H9 (cell line): Measurements from ENCODE around the gene RRP12. TPM values are rescaled to one million over a fixed set of nuclear protein-coding genes. Genes with fewer than 3 reads are reported as not detected.

Source experiments
- DNase-seq: peaks from one replicate; pipeline ENCODE4 v3.0.0-alpha.2; 2017
- H2AFZ ChIP-seq: one replicate; pipeline ENCODE4 v1.6.1; 2013; ENCODE audit warnings: mild to moderate bottlenecking, low read length, control low read depth, moderate library complexity
- H2AK5ac ChIP-seq: 2 replicates; pipeline ENCODE4 v1.6.1; 2013; ENCODE audit warnings: low read length, control low read depth, mixed read lengths; ENCODE audit not compliant: insufficient read length
- H2BK120ac ChIP-seq: one replicate; pipeline ENCODE4 v1.6.1; 2013; ENCODE audit warnings: low read depth, mild to moderate bottlenecking, low read length, control low read depth, inconsistent platforms; ENCODE audit not compliant: poor library complexity, severe bottlenecking
- H2BK12ac ChIP-seq: 2 replicates; pipeline ENCODE4 v1.6.1; 2013; ENCODE audit warnings: low read length, control low read depth, mixed read lengths, low read depth; ENCODE audit not compliant: insufficient read length
- H2BK15ac ChIP-seq: 2 replicates; pipeline ENCODE4 v1.6.1; 2013; ENCODE audit warnings: low read depth, low read length, control low read depth
- H2BK20ac ChIP-seq: one replicate; pipeline ENCODE4 v1.6.1; 2013; ENCODE audit warnings: low read depth, mild to moderate bottlenecking, low read length, control low read depth, inconsistent platforms; ENCODE audit not compliant: poor library complexity, severe bottlenecking
- H2BK5ac ChIP-seq: 2 replicates; pipeline ENCODE4 v1.6.1; 2013; ENCODE audit warnings: low read length, control low read depth, mixed read lengths; ENCODE audit not compliant: insufficient read length
- H3K14ac ChIP-seq: 2 replicates; pipeline ENCODE4 v1.6.1; 2013; ENCODE audit warnings: low read length, control low read depth; ENCODE audit not compliant: insufficient read depth
- H3K18ac ChIP-seq: 2 replicates; pipeline ENCODE4 v1.6.1; 2013; ENCODE audit warnings: low read depth, mild to moderate bottlenecking, mixed read lengths, low read length, control low read depth; ENCODE audit not compliant: insufficient read length
- H3K23ac ChIP-seq: 2 replicates; pipeline ENCODE4 v1.6.1; 2013; ENCODE audit warnings: low read length, control low read depth, mixed read lengths, low read depth; ENCODE audit not compliant: insufficient read length
- H3K23me2 ChIP-seq: 2 replicates; pipeline ENCODE4 v1.6.1; 2013; ENCODE audit warnings: low read depth, mild to moderate bottlenecking, mixed read lengths, low read length, control low read depth; ENCODE audit not compliant: insufficient read length, poor library complexity, severe bottlenecking
- H3K27ac ChIP-seq: 2 replicates; pipeline ENCODE4 v1.5.1; 2013; ENCODE audit warnings: low read length, control low read depth, mixed read lengths, low read depth; ENCODE audit not compliant: insufficient read length
- H3K27me3 ChIP-seq: 2 replicates; pipeline ENCODE4 v1.6.1; 2013; ENCODE audit warnings: low read length, control low read depth, inconsistent platforms; ENCODE audit not compliant: insufficient read depth
- H3K4ac ChIP-seq: 2 replicates; pipeline ENCODE4 v1.6.1; 2013; ENCODE audit warnings: low read depth, mild to moderate bottlenecking, control low read depth, inconsistent platforms, low read length, moderate library complexity
- H3K4me1 ChIP-seq: 2 replicates; pipeline ENCODE4 v1.6.1; 2013; ENCODE audit warnings: low read length, control low read depth, inconsistent platforms; ENCODE audit not compliant: insufficient read depth
- H3K4me2 ChIP-seq: 2 replicates; pipeline ENCODE4 v1.6.1; 2013; ENCODE audit warnings: low read length, control low read depth, mixed read lengths; ENCODE audit not compliant: insufficient read length, insufficient read depth
- H3K56ac ChIP-seq: 2 replicates; pipeline ENCODE4 v1.6.1; 2013; ENCODE audit warnings: low read depth, mild to moderate bottlenecking, mixed read lengths, low read length, control low read depth; ENCODE audit not compliant: insufficient read length
- H3K79me1 ChIP-seq: 2 replicates; pipeline ENCODE4 v1.6.1; 2013; ENCODE audit warnings: low read depth, mild to moderate bottlenecking, moderate library complexity, low read length, control low read depth, inconsistent platforms; ENCODE audit not compliant: insufficient read depth, poor library complexity, severe bottlenecking
- H3K79me2 ChIP-seq: 2 replicates; pipeline ENCODE4 v1.6.1; 2013; ENCODE audit warnings: low read length, control low read depth, inconsistent platforms; ENCODE audit not compliant: insufficient read depth
- H3K9ac ChIP-seq: 2 replicates; pipeline ENCODE4 v1.6.1; 2013; ENCODE audit warnings: low read length, control low read depth, mixed read lengths; ENCODE audit not compliant: insufficient read length; ENCODE audit errors: extremely low read depth
- H3K9me3 ChIP-seq: one replicate; pipeline ENCODE4 v1.6.1; 2013; ENCODE audit warnings: low read depth, low read length, inconsistent platforms; ENCODE audit not compliant: control insufficient read depth
- H3T11ph ChIP-seq: one replicate; pipeline ENCODE4 v1.6.1; 2013; ENCODE audit warnings: mild to moderate bottlenecking, low read length, control low read depth, inconsistent platforms
- H4K20me1 ChIP-seq: one replicate; pipeline ENCODE4 v1.6.1; 2013; ENCODE audit not compliant: control insufficient read depth, insufficient read length, insufficient read depth
- H4K5ac ChIP-seq: 2 replicates; pipeline ENCODE4 v1.6.1; 2013; ENCODE audit warnings: low read depth, mild to moderate bottlenecking, mixed read lengths, low read length, control low read depth; ENCODE audit not compliant: insufficient read length
- H4K8ac ChIP-seq: replicated peaks from 2 replicates; pipeline ENCODE4 v1.6.1; 2013; ENCODE audit warnings: low read length, control low read depth, mixed read lengths, low read depth; ENCODE audit not compliant: insufficient read length
- H4K91ac ChIP-seq: 2 replicates; pipeline ENCODE4 v1.6.1; 2013; ENCODE audit warnings: low read depth, mild to moderate bottlenecking, moderate library complexity, mixed read lengths, low read length, control low read depth; ENCODE audit not compliant: insufficient read length
- H3K27ac Mint-ChIP-seq, 3 experiments: 2 replicates in 2 of 3; 3 replicates in 1 of 3; pipeline ENCODE4 v1.8.0; 2020 to 2021; ENCODE audit warnings: mixed read lengths in 3 of 3, mild to moderate bottlenecking in 1 of 3, moderate library complexity in 1 of 3
- H3K27me3 Mint-ChIP-seq: 2 replicates; pipeline ENCODE4 v1.8.0; 2021; ENCODE audit warnings: low read depth, mild to moderate bottlenecking, moderate library complexity, mixed read lengths
- H3K36me3 Mint-ChIP-seq, 3 experiments: 2 replicates in 2 of 3; 3 replicates in 1 of 3; pipeline ENCODE4 v1.8.0; 2020 to 2021; ENCODE audit warnings: low read depth in 3 of 3, mixed read lengths in 3 of 3; ENCODE audit not compliant: insufficient read depth in 1 of 3
- H3K4me1 Mint-ChIP-seq, 2 experiments: 2 replicates each; pipeline ENCODE4 v1.8.0; 2020; ENCODE audit warnings: mixed read lengths in 2 of 2
- H3K4me3 Mint-ChIP-seq, 2 experiments: 2 replicates in 1 of 2; 3 replicates in 1 of 2; pipeline ENCODE4 v1.8.0; 2020 to 2021; ENCODE audit warnings: mild to moderate bottlenecking in 2 of 2, mixed read lengths in 2 of 2, moderate library complexity in 1 of 2
- H3K9me3 Mint-ChIP-seq, 2 experiments: 2 replicates in 1 of 2; 3 replicates in 1 of 2; pipeline ENCODE4 v1.8.0; 2020; ENCODE audit warnings: mild to moderate bottlenecking in 2 of 2, mixed read lengths in 2 of 2, moderate library complexity in 1 of 2
- whole genome bisulfite sequencing: extraction: QIAGEN DNeasy Blood & Tissue Kit; methylation state at CpG from one replicate; pipeline ENCODE4 v1.1.7; 2013; ENCODE audit warnings: missing lambda C conversion rate, low lambda C conversion rate, mixed read lengths; ENCODE audit not compliant: insufficient read length; ENCODE audit errors: extremely low coverage; 5-methylcytosine and 5-hydroxymethylcytosine counted together
- total RNA-seq: library from RNA; stranded (reverse); gene quantifications from 2 replicates; pipeline ENCODE4 v1.2.1, GENCODE V29; 2021
- TF ChIP-seq, protein P1 (sequence below): fragments of 200-600 bp; sonication (generic); conservative IDR thresholded peaks from 3 replicates; pipeline ENCODE4 v1.8.0; 2021; ENCODE audit warnings: antibody characterized with exemption, mild to moderate bottlenecking

RRP12 gene
- total RNA-seq, 1 experiment from 2014 or later, result 71.6 TPM

DNA sequence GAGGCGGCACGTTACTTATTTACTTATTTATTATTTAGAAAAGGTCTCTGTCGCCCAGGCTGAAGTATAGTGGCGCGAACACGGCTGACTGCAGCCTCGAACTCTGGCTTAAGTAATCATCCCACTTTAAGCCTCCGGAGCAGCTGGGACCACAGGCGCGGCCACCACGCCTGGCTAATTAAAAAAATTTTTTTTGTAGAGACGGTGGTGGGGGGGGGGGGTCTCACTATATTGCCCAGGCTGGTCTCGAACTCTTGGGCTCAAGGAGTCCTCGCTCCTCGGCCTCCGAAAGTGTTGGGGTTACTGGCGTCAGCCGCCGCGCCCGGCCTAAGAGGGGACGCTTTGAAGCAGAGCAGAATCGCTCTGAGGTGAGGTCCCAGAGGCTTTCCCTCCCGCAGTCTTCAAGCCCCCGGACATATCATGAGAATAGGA is 65.9 kb downstream of the RRP12 start:
- H3K79me2 ChIP-seq, result peaks cover 11% of the 10 kb centered on the region; the same call in 1 of the 2 replicates
- Mint-ChIP-seq H3K9me3 (peaks cover 2 to 3% of the 10 kb centered on the region in 2 experiments; a peak in 1 of 5 replicates), H3K27me3 (no peaks in the 10 kb centered on the region; the same call in 1 of the 2 replicates), H3K27ac (peak overlapping the region in 2 of 3 experiments; percentile 70 to 82; a peak in 4 of 7 replicates), H3K4me1 (peaks cover 55 to 63% of the 10 kb centered on the region in 2 experiments), H3K36me3 (peaks cover 6 to 38% (median 32%) of the 10 kb centered on the region in 3 experiments), H3K4me3 (peak overlapping the region; percentile 67 to 72)
- peak; percentile 61 for DNase-seq
- peaks cover 2% of the 10 kb centered on the region for H3K79me1 ChIP-seq
- peak overlapping the region; percentile 15 for H3K9ac ChIP-seq
- H3K27me3 ChIP-seq, result no peaks in the 10 kb centered on the region
- peak overlapping the region; percentile 15 for H3K4me2 ChIP-seq
- no peak overlapping the region for H2BK12ac ChIP-seq
- H4K91ac ChIP-seq, result no peak overlapping the region
- H2BK5ac ChIP-seq, result no peak overlapping the region
- H3K23me2 ChIP-seq, result peaks cover 20% of the 10 kb centered on the region
- H3K56ac ChIP-seq, result no peak overlapping the region
- no peak overlapping the region for H2BK15ac ChIP-seq
- WGBS, result no CpG with 5 or more reads among the region's 25 CpGs
- H3K23ac ChIP-seq, result no peak overlapping the region
- no peak overlapping the region for H2AK5ac ChIP-seq
- no peak overlapping the region for H3K27ac ChIP-seq
- H3K9me3 ChIP-seq, result no peaks in the 10 kb centered on the region
- no peak overlapping the region for H2BK120ac ChIP-seq
- no peak overlapping the region for H2AFZ ChIP-seq
- H2BK20ac ChIP-seq, result no peak overlapping the region
- peaks cover 14% of the 10 kb centered on the region for H3K4me1 ChIP-seq
- no peak overlapping the region for H3K4ac ChIP-seq
- no peak overlapping the region for H4K8ac ChIP-seq
- no peak overlapping the region for H3T11ph ChIP-seq
- peaks cover 3% of the 10 kb centered on the region for H4K20me1 ChIP-seq
- peak overlapping the region; percentile 67; the same call in 1 of the 2 replicates for H3K14ac ChIP-seq
- TF ChIP-seq, protein P1, sequence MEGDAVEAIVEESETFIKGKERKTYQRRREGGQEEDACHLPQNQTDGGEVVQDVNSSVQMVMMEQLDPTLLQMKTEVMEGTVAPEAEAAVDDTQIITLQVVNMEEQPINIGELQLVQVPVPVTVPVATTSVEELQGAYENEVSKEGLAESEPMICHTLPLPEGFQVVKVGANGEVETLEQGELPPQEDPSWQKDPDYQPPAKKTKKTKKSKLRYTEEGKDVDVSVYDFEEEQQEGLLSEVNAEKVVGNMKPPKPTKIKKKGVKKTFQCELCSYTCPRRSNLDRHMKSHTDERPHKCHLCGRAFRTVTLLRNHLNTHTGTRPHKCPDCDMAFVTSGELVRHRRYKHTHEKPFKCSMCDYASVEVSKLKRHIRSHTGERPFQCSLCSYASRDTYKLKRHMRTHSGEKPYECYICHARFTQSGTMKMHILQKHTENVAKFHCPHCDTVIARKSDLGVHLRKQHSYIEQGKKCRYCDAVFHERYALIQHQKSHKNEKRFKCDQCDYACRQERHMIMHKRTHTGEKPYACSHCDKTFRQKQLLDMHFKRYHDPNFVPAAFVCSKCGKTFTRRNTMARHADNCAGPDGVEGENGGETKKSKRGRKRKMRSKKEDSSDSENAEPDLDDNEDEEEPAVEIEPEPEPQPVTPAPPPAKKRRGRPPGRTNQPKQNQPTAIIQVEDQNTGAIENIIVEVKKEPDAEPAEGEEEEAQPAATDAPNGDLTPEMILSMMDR, result no peak
- H3K18ac ChIP-seq, result peak overlapping the region; percentile 61
- H4K5ac ChIP-seq, result no peak overlapping the region
